ENCODE results near the gene OR2L8. TPM values are rescaled to one million over a fixed set of nuclear protein-coding genes. Genes with fewer than 3 reads are reported as not detected.

The OR2L8 gene
- polyA plus RNA-seq (2013, experiment 1 of 2), result not detected
- not detected for polyA plus RNA-seq (2013, experiment 2 of 2)

DNA sequence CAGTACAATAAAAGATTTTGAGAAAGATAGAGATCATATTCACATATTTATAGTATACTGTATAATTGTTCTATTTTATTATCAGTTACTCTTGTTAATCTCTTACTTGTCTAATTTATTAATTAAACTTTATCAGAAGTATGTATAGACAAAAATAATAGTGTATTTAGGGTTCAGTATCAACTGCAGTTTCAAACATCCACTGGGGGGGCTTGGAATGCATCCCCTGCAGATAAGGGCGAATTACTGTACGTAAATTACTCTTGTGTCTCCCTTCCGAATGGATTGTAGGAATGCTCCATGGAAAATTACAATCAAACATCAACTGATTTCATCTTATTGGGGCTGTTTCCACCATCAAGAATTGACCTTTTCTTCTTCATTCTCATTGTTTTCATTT is at the start of gene OR2L8:
OR2L8 (plus strand) TSS at position 301 of the 400 bp plus-strand sequence; CDS start at position 301, 0 bp downstream.
- Histone ChIP-seq H3K36me3 (ENCODE audit: control insufficient read depth, insufficient read depth, low read length) (no peaks in the 10 kb centered on the region), H3K9me3 (ENCODE audit: control insufficient read depth, low read length) (peaks cover 45% of the 10 kb centered on the region)

DNA sequence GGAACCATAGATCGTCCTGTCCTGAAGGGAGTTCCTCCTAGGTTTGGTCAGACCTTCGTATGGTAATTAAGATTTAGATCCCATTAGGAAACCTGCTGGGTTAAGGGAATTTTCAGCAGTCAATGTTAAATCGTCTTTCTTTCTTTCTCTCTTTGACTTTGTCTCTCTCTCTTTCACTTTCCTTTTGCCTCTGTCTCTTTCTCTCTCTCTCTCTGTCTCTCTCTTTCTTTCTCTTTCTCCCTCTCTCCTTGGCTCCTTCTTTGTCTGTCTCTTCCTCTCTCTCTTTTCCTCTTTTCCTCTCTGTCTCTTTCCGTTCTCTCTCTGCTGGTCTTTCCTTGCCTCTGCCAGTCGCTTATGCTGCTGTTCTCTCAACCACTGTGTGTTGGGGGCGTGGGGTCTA is 44.5 kb upstream of the OR2L8 start:
- Histone ChIP-seq H3K27ac (ENCODE audit: low read depth, low read length, severe bottlenecking) (no peak overlapping the region), H3K9me3 (ENCODE audit: control insufficient read depth, low read length) (peaks cover 24% of the 10 kb centered on the region), H3K4me1 (ENCODE audit: control insufficient read depth, insufficient read depth, low read length, poor library complexity, severe bottlenecking) (no peaks in the 10 kb centered on the region), H3K4me3 (ENCODE audit: extremely low read depth, insufficient read depth, low read length, poor library complexity, severe bottlenecking) (no peak overlapping the region), H3K36me3 (ENCODE audit: control insufficient read depth, insufficient read depth, low read length) (no peaks in the 10 kb centered on the region)
- 43 to 50% methylated on average over 1 of the region's 6 CpGs for WGBS, 2 experiments (ENCODE audit: insufficient coverage in 2 of 2)

More for the DNA sequence above, at the start of gene OR2L8:
- 58 to 60% methylated on average over 2 to 3 of the region's 3 CpGs for WGBS, 2 experiments (ENCODE audit: insufficient coverage in 2 of 2)
- Histone ChIP-seq H3K4me1 (ENCODE audit: control insufficient read depth, insufficient read depth, low read length, poor library complexity, severe bottlenecking) (no peaks in the 10 kb centered on the region), H3K27ac (ENCODE audit: low read depth, low read length, severe bottlenecking) (no peak within 1 kb of the TSS), H3K4me3 (ENCODE audit: extremely low read depth, insufficient read depth, low read length, poor library complexity, severe bottlenecking) (no peak within 1 kb of the TSS)

DNA sequence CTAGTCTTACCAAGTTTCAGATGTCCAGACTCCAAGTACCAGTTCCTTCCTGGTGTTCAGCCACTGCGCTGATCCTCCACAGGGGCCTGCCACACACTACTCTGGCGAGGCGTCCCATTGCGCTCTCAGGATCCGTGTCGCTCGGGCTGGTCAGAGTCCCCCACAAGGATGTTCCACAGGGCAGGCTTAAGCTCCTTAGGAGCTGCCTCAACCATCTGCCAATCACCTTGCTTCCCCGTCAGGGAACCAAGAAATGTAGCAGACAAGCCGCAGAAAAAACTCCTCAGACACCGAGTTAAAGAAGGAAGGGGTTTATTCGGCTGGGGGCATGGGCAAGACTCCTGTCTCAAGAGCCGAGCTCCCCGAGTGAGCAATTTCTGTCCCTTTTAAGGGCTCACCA is 43.5 kb upstream of the OR2L8 start:
- Histone ChIP-seq H3K4me1 (ENCODE audit: control insufficient read depth, insufficient read depth, low read length, poor library complexity, severe bottlenecking) (no peaks in the 10 kb centered on the region), H3K9me3 (ENCODE audit: control insufficient read depth, low read length) (peaks cover 24% of the 10 kb centered on the region), H3K27ac (ENCODE audit: low read depth, low read length, severe bottlenecking) (no peak overlapping the region), H3K36me3 (ENCODE audit: control insufficient read depth, insufficient read depth, low read length) (no peaks in the 10 kb centered on the region), H3K4me3 (ENCODE audit: extremely low read depth, insufficient read depth, low read length, poor library complexity, severe bottlenecking) (no peak overlapping the region)
- WGBS, 2 experiments (ENCODE audit: insufficient coverage in 2 of 2), result 88 to 92% methylated on average over 7 to 9 of the region's 13 CpGs

- peaks cover 32% of the 10 kb centered on the region for H3K9me3 ChIP-seq (ENCODE audit: control insufficient read depth, low read length)
- 68 to 78% methylated on average over 2 to 3 of the region's 9 CpGs for WGBS, 2 experiments (ENCODE audit: insufficient coverage in 2 of 2)
- no peaks in the 10 kb centered on the region for H3K4me1 ChIP-seq (ENCODE audit: control insufficient read depth, insufficient read depth, low read length, poor library complexity, severe bottlenecking)
- H3K36me3 ChIP-seq (ENCODE audit: control insufficient read depth, insufficient read depth, low read length), result no peaks in the 10 kb centered on the region
- no peak overlapping the region for H3K27ac ChIP-seq (ENCODE audit: low read depth, low read length, severe bottlenecking)
- H3K4me3 ChIP-seq (ENCODE audit: extremely low read depth, insufficient read depth, low read length, poor library complexity, severe bottlenecking), result no peak overlapping the region
Measured at GRCh38 chr1:247905910-247906503, 42.7 kb upstream of the OR2L8 start.

DNA sequence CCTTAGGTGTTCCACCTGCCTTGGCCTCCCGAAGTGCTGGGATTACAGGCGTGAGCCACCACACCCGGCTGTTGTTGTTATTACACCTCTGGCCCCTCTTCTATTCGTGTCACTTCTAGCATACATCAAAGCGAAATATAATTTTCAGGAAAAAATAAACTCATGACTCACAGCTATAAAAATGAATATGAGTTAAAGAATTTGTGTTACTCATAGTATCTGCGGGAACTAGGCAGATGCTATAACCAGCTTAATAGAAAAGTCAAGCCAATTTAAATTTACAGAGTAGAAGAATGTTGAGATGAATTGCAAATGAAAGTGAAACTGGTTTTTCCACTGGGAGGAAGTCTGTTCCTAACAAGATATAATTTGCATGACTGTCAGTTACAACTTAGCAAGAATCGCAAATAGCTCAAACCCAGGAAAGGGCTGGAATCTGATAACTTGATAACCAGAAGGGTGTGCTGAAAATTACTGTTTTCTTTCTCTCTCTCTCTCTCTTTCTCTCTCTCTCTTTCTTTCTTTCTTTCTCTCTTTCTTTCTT is 42.1 kb upstream of the OR2L8 start:
- no CpG with 5 or more reads among the region's 7 CpGs for WGBS, 2 experiments (ENCODE audit: insufficient coverage in 2 of 2)
- Histone ChIP-seq H3K4me3 (ENCODE audit: extremely low read depth, insufficient read depth, low read length, poor library complexity, severe bottlenecking) (no peak overlapping the region), H3K4me1 (ENCODE audit: control insufficient read depth, insufficient read depth, low read length, poor library complexity, severe bottlenecking) (no peaks in the 10 kb centered on the region), H3K9me3 (ENCODE audit: control insufficient read depth, low read length) (peaks cover 34% of the 10 kb centered on the region), H3K36me3 (ENCODE audit: control insufficient read depth, insufficient read depth, low read length) (no peaks in the 10 kb centered on the region), H3K27ac (ENCODE audit: low read depth, low read length, severe bottlenecking) (no peak overlapping the region)

DNA sequence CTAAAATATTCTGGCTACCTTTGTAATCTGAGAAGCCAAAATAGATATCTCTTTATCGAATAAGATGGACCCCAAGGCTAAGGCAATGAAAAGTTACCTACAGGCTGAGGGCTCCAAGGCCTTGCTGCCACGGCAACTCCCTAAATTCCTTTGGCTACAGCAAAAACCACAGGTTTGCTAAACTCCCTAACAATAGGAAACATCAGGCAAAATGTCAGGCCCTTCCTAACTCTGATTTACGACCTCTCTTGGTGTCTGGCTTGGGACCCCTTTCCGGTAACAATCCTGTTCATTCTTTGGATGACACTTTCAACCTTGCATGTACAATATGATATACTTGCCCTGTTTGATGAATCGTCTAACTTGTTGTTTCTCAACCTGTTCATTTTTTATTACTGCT is 39.9 kb upstream of the OR2L8 start:
- Histone ChIP-seq H3K27ac (ENCODE audit: low read depth, low read length, severe bottlenecking) (no peak overlapping the region), H3K4me3 (ENCODE audit: extremely low read depth, insufficient read depth, low read length, poor library complexity, severe bottlenecking) (no peak overlapping the region), H3K9me3 (ENCODE audit: control insufficient read depth, low read length) (peaks cover 44% of the 10 kb centered on the region), H3K36me3 (ENCODE audit: control insufficient read depth, insufficient read depth, low read length) (no peaks in the 10 kb centered on the region), H3K4me1 (ENCODE audit: control insufficient read depth, insufficient read depth, low read length, poor library complexity, severe bottlenecking) (no peaks in the 10 kb centered on the region)
- 68 to 73% methylated on average over 4 to 5 of the region's 5 CpGs for WGBS, 2 experiments (ENCODE audit: insufficient coverage in 2 of 2)

DNA sequence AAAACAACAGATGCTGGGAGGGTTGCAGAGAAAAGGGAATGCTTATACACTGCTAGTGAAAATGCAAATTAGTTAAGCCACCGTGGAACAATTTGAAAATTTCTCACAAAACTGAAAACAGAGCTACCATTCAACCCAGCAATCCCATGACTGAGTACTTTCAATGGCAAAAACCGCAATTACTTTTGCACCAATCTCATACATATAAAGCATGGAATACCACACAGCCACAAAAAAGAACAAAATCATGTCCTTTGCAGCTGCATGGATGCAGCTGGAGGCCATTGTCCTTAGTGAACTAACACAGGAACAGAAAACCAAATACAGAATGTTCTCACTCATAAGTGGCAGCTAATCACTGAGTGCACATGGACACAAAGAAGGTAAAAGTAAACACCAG is 34.9 kb upstream of the OR2L8 start:
- Histone ChIP-seq H3K27ac (ENCODE audit: low read depth, low read length, severe bottlenecking) (no peak overlapping the region), H3K4me1 (ENCODE audit: control insufficient read depth, insufficient read depth, low read length, poor library complexity, severe bottlenecking) (no peaks in the 10 kb centered on the region), H3K36me3 (ENCODE audit: control insufficient read depth, insufficient read depth, low read length) (no peaks in the 10 kb centered on the region), H3K9me3 (ENCODE audit: control insufficient read depth, low read length) (peaks cover 44% of the 10 kb centered on the region), H3K4me3 (ENCODE audit: extremely low read depth, insufficient read depth, low read length, poor library complexity, severe bottlenecking) (no peak overlapping the region)
- 14 to 46% methylated on average over 1 to 2 of the region's 2 CpGs for WGBS, 2 experiments (ENCODE audit: insufficient coverage in 2 of 2)

DNA sequence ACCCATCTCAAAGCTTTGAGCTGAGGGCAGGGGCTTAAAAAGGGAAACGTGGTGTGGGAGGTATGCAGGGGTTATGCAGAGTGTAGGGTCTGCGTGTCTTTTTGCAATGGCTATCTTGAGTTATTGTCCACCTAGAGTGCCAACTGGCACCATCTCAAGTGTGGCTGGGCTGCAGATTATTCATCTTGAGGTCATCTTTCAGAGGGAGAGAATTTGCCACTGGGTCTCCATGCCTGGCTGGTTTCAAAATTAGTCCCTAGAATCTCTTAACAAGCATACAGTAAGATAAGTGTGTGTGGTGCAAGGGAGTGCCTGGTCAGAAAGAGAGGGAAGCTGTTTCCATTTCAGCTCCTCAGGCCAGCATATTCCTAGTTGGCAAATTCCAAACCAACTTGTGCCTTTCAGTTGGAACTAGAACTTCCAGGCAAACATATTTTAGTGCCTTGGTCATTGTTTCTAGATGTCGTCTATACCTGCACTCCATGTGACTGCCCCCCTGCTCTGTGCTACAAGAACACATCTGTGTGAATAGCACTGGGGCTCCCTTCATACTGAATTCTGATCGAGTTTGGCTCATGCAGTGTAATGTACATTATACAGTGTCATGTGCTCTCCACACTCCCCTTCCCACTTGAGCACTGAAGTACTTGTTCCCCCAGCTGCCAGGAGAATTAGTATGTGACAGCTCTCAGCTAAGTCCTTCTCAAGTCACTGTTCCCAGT is 33.6 kb upstream of the OR2L8 start:
- H3K4me1 ChIP-seq (ENCODE audit: control insufficient read depth, insufficient read depth, low read length, poor library complexity, severe bottlenecking), result no peaks in the 10 kb centered on the region
- H3K36me3 ChIP-seq (ENCODE audit: control insufficient read depth, insufficient read depth, low read length), result no peaks in the 10 kb centered on the region
- peaks cover 41% of the 10 kb centered on the region for H3K9me3 ChIP-seq (ENCODE audit: control insufficient read depth, low read length)
- no peak overlapping the region for H3K27ac ChIP-seq (ENCODE audit: low read depth, low read length, severe bottlenecking)
- no peak overlapping the region for H3K4me3 ChIP-seq (ENCODE audit: extremely low read depth, insufficient read depth, low read length, poor library complexity, severe bottlenecking)
- 53 to 87% methylated on average over 2 to 4 of the region's 4 CpGs for WGBS, 2 experiments (ENCODE audit: insufficient coverage in 2 of 2)

DNA sequence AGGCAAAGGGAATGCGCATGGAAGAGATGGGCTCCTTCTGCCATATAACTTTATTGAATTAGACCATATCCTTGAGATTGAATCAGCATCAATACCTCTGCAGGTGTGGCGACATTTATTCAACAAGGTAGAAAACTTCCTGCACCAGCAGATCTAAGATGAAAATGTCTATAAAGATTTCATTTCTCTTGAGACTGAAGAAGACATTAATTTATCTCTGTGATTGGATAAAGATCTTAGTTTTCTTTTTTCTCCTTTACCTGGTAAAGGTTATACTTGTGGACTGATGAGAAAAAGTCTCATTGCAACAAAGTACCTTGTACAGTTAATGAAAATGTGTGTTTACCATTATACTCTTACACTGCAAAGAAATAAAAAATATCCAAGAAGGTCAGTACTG is 28.7 kb upstream of the OR2L8 start, which contains the start of gene OR2T8:
OR2T8 (plus strand) TSS at position 301 of the 400 bp plus-strand sequence. CDS start 766 bp downstream, outside the sequence.
- Histone ChIP-seq H3K4me1 (ENCODE audit: control insufficient read depth, insufficient read depth, low read length, poor library complexity, severe bottlenecking) (no peaks in the 10 kb centered on the region), H3K36me3 (ENCODE audit: control insufficient read depth, insufficient read depth, low read length) (no peaks in the 10 kb centered on the region), H3K4me3 (ENCODE audit: extremely low read depth, insufficient read depth, low read length, poor library complexity, severe bottlenecking) (no peak within 1 kb of the TSS), H3K9me3 (ENCODE audit: control insufficient read depth, low read length) (peaks cover 30% of the 10 kb centered on the region), H3K27ac (ENCODE audit: low read depth, low read length, severe bottlenecking) (no peak within 1 kb of the TSS)
- no CpG with 5 or more reads among the region's 2 CpGs for WGBS, 2 experiments (ENCODE audit: insufficient coverage in 2 of 2)

GRCh38 chr1:247923941-247924340 is 24.7 kb upstream of the OR2L8 start:
- no peak overlapping the region for H3K4me3 ChIP-seq (ENCODE audit: extremely low read depth, insufficient read depth, low read length, poor library complexity, severe bottlenecking)
- H3K36me3 ChIP-seq (ENCODE audit: control insufficient read depth, insufficient read depth, low read length), result no peaks in the 10 kb centered on the region
- H3K4me1 ChIP-seq (ENCODE audit: control insufficient read depth, insufficient read depth, low read length, poor library complexity, severe bottlenecking), result no peaks in the 10 kb centered on the region
- H3K27ac ChIP-seq (ENCODE audit: low read depth, low read length, severe bottlenecking), result no peak overlapping the region
- WGBS, 2 experiments (ENCODE audit: insufficient coverage in 2 of 2), result 20% methylated on average over 1 of the region's 3 CpGs; no CpG with 5 or more reads in 1 of the 2 experiments
- H3K9me3 ChIP-seq (ENCODE audit: control insufficient read depth, low read length), result peaks cover 31% of the 10 kb centered on the region

GRCh38 chr1:247924868-247925267 is 23.8 kb upstream of the OR2L8 start, which contains the start of gene OR2AJ1:
Gene OR2AJ1 (plus strand): TSS chr1:247924889. CDS start chr1:247933769, 8,880 bp downstream.
- Histone ChIP-seq H3K9me3 (ENCODE audit: control insufficient read depth, low read length) (peaks cover 33% of the 10 kb centered on the region), H3K4me1 (ENCODE audit: control insufficient read depth, insufficient read depth, low read length, poor library complexity, severe bottlenecking) (no peaks in the 10 kb centered on the region)
- WGBS, 2 experiments (ENCODE audit: insufficient coverage in 2 of 2), result 73 to 90% methylated on average over 4 to 5 of the region's 9 CpGs

More at GRCh38 chr1:247924868-247925267, 23.8 kb upstream of the OR2L8 start, which contains the start of gene OR2AJ1:
- no peak within 1 kb of the TSS for H3K27ac ChIP-seq (ENCODE audit: low read depth, low read length, severe bottlenecking)
- H3K4me3 ChIP-seq (ENCODE audit: extremely low read depth, insufficient read depth, low read length, poor library complexity, severe bottlenecking), result no peak within 1 kb of the TSS
- H3K36me3 ChIP-seq (ENCODE audit: control insufficient read depth, insufficient read depth, low read length), result no peaks in the 10 kb centered on the region

Data from mesodermal cell (in vitro differentiated cells).